ENCODE results near the gene CHD2.
A peak's percentile ranks its signal among the peaks of the same experiment; 100 is the strongest.
"Not testable (repeated sequence)": the region's sequence is repeated elsewhere in the genome, so short reads cannot be mapped to it uniquely, and the experiment has no call there.

CHD2 gene

DNA sequence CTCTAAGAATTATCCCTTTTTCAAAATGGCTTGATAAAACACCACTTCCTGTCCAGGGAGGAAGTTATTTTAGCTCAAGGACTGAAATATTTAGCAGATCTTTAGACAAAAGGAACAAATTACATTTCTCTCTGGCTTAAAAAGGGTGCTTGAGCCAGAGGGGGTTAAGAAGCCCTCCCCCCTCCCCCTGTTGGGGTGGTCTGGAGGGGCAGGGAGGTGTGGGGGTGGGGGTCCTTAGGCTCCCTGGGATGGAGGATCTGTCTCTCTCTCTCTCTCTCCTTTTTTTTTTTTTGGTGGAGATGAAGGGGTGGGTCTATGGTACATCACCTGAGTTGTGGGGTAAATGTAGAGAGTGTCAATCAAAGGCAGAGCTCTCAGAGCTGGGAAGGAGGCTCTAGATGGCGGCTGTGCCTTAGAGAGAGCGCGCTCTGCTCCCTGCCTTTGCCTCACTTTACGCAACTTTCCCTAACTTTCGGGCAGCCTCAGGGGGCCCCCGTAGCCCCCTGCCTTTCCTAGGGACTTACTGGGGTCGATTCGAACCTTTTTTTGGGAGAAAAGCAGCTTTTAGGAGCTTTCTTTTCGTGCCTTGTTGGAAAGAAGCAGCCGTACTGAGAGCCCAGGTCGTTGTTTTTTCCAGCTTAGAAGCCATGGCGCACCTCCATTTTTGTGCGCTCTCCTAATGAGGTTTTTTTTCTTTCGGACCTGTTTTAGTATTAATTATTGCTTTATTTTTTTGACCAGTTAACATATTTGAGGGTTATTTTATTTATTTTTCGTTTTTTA lies at the start of gene CHD2:
Gene CHD2 (plus strand): TSS at position 377 of the 783 bp plus-strand sequence. CDS start 914 bp downstream, outside the sequence.
- DNase-seq: peak; percentile 93
- in situ Hi-C loops (cut with MboI; ENCODE audit: low pct_unique_long_range_greater_than_20kb, low sequenced_read_pairs): no loop called here

DNA sequence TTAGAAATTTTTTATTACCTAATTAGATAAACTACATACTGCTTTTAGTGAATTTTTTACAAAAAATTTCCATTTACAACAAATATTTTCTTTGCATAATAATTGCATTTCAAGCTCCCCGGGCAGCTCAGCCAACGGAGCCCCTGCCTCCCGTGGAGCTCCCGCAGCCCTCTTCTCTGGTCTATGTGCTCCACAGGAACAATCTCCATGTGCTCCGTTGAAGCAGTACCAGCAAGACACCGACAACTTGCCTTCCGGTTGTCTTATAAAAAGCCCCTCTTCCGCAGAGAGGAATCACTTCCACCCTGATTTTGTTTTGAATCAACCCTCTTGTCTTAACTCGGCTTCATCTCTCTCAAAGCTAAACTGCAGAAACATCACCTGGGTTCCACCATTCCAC lies 46.9 kb upstream of the CHD2 start:
- DNase-seq: no peak
- in situ Hi-C loops (cut with MboI; ENCODE audit: low pct_unique_long_range_greater_than_20kb, low sequenced_read_pairs): no loop called here

DNA sequence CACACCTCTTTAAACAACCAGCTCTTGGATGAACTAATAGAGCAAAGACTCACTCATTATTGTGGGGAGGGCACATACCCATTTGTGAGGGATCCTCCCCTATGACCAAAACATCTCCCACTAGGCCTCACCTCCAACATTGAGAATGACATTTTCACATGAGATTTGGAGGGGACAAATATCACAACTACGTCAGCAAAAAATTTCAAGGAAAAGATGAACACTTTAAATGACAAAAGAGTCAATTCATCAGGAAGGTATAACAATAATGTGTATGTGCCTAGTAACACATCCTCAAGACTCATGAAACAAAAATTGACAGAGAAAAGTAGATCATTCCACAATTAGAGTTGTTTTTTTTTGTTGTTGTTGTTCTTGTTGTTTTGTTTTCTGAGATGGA lies 38.4 kb upstream of the CHD2 start:
- DNase-seq: no peak
- in situ Hi-C loops (cut with MboI; ENCODE audit: low pct_unique_long_range_greater_than_20kb, low sequenced_read_pairs): no loop called here

DNA sequence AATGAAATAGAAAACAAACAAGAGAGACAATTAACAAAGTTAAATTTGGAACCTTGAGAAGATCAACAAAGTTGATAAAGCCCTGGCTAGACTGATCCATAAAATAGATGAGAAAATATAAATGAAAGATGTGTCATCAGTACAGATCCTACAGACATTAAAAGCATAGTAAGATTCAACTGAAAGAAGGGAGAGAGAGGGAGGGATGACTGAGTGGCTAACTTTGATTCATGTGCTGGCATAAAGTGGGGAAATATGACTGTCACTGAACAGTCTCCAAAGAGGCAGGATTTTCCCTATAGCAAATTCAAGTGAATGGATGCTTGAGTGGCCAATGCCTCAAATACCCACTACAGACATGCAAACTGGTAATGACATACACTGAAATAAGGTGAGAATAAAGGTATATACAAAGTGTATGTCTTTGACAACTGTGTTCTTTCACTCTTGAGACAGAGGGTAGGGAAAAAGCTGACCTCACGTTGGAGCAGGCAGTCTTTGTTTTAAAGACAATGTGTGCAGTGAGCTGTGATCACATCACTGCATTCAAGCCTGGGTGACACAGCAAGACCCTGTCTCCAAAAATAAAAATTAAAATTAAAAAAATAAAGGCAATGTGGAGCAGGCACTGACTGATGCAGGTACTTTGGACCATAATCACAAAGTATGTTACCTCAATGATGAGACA lies 35.9 kb upstream of the CHD2 start:
- no peak for DNase-seq
- in situ Hi-C loops (cut with MboI; ENCODE audit: low pct_unique_long_range_greater_than_20kb, low sequenced_read_pairs): no loop called here

DNA sequence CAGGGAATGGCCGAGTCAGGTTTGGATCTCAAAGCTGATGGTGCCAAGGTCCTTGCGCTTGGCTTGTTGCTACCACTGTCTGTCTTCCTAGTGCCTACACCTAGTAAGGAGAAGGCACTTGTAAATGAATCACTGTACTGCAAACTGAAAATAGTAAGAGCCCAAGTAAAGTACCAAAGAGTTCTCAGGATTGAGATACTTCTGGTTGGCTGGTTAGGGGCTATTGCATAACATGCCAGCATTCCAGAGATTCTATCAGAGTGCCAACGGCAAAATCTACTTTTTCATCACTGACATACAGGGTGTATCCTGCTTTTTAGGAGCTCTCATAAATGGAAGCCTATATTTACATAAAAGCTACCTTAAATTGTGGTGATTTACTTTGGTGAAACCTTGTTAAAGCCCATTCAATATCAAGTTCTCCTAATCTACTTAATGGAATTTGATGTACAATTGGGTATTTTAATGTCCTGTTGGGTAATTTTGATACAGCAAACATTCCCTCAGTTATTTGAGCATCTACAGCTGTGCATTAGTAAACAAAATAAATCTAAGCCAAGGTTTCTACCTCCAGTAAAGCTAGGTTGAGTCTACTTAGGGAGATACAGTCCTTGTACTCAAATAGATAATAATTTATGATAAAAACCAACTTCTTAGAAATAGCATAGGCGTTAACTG lies 30.7 kb upstream of the CHD2 start:
- in situ Hi-C loops (cut with MboI; ENCODE audit: low pct_unique_long_range_greater_than_20kb, low sequenced_read_pairs): no loop called here
- DNase-seq: no peak

DNA sequence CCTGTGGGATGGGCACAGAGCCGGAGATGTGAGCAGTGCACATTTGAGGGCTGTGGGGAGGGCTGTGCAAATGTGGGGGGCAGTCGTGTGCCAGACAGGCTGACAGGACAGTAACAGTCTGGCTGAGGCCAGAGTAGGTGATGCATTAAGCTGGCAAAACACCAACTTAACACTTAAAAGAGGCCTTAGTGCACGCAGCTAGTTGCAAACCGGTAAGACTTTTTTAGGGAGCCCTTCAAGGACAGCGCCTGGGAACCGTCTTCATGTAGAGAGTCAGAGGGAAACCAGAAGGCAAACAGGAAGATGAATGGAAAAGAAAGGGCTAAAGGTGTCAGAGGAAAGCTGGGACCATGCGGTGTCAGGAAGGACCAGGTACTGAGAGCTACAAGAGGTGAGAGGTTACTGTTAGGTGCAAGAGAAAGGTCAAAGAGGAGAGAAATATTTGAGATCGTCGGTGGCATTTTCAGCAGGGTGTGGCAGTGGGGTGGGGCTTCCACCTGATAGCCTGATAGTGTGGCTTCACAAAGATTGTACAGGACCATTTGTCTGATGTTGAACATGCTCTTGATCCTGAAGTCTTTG lies 30.0 kb upstream of the CHD2 start:
- in situ Hi-C loops (cut with MboI; ENCODE audit: low pct_unique_long_range_greater_than_20kb, low sequenced_read_pairs): no loop called here
- no peak for DNase-seq

DNA sequence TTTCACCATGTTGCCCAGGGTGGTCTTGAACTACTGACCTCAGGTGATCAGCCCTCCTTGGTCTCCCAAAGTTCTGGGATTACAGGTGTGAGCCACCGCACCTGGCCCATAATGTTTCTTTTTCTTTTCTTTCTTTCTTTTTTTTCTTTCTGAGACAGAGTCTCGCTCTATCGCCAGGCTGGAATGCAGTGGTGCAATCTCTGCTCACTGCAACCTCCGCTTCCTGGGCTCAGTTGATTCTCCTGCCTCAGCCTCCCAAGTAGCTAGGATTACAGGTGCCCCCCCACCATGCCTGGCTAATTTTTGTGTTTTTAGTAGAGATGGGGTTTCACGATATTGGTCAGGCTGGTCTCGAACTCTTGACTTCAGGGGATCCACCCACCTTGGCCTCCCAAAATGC lies 27.2 kb upstream of the CHD2 start:
- in situ Hi-C loops (cut with MboI; ENCODE audit: low pct_unique_long_range_greater_than_20kb, low sequenced_read_pairs); DNase-seq: not testable (repeated sequence)

DNA sequence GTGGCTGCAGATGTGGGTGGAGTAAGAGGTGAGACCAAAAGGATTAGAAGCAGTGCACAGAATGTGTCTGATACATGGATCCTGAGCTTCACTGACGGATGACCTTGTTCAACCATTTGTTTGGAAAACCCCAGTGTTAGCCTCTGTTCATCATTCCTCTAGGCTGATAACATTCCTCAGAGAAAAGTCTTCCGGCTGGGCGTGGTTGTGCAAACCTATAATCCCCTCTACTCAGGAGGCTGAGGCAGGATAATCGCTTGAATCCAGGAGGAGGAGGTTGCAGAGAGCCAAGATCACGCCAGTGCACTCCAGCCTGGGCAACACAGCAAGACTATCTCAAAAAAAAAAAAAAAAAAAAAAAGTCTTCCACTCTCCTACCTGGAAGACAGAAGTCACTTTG lies 23.1 kb upstream of the CHD2 start:
- DNase-seq: no peak
- in situ Hi-C loops (cut with MboI; ENCODE audit: low pct_unique_long_range_greater_than_20kb, low sequenced_read_pairs): no loop called here

DNA sequence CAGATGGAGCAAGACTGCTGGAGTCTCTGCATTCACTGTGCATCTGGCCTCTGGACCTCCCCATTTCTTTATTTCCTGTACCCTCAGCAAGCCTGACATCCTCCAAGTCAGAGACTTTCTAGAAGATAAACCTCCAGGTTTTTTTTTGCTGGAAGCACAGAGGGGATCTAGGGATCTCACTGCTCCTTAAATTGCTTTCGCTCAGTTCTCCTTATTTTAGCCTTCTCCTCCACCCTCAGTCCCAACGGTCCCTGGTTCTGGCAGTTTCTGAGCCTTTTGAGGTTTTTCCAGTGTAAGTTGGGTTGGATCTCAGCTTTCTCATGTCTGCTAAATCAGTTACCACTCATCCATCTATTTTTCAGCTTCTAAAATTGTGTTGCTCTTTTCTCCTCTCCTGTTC lies 22.7 kb upstream of the CHD2 start:
- in situ Hi-C loops (cut with MboI; ENCODE audit: low pct_unique_long_range_greater_than_20kb, low sequenced_read_pairs): no loop called here
- no peak for DNase-seq

DNA sequence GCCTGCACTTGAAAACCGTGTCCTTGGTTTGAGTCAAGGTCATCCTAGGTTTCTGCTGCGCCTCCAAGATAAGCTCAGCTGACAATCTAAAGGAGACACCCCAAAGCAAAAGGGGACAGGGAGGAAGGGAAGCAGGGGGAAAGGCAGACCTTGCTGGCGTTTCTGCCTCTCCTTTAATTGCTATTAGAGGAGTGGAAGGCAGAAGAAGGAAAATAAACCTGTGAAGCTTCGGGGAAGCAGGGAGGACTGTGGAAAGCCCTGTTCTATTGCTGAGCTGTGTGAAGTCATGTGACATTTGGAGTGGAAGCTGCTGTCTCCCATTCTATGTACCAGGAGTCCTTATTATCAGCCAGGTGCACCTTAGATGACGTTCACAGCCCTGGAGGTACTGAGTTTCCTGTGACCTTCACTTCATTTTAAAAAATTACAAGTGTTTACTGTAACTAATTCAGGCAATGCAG lies 21.5 kb upstream of the CHD2 start:
- DNase-seq: no peak
- in situ Hi-C loops (cut with MboI; ENCODE audit: low pct_unique_long_range_greater_than_20kb, low sequenced_read_pairs): no loop called here

DNA sequence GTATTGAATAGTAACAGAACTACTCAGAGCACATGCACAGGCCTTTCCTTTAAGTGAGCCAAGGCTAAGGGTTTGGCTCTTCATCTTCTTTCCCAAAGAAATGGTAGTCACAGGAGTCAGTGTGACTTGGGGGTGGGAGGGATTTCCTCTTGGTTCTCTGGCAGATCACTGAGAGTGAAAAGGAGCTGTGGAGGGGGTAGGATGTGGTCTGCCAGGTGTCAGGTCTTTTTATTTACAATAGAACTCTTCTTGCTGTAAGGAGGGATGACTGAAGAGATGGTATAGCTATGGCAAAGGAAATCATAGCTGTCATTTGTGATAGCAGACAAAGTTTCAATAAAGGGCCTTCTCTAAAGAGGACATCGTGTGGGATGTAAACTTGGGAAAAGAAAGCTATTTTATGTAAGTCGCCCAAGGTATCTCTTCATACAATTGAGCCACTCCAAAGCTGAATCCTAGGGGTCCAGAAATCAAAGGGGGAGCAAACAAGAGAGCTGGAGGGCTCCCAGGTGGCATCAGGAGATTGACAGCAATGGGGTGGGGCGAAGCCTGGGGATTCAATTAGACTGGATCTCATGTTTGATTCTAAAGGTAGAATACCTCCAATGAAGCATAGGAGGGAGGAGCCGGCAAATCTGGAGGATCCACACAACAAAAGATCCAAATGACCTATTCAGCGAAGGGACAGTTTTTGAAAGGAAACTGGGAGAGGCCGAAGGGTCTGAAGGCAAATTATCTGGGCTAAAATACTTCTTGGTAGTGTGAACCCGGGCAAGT lies 20.0 kb upstream of the CHD2 start:
- in situ Hi-C loops (cut with MboI; ENCODE audit: low pct_unique_long_range_greater_than_20kb, low sequenced_read_pairs): no loop called here

DNA sequence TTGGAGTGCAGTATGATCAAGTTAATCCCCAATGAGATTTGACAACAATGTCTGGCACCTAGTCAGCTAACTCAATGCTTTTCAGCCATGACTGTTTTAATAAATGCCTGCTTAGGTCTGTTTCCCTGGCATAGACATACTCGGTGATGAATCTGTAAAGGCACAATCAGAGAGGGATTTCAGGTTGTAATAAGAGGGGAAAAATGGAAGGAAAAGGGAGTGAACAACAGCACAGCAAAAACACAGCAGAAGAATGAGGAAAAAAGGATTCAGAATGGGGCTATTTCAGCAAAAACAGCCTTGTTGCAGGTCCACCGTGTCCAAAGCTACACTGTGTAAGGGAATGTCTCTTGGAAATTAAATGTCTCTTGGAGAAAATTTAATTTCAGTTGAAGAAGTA lies 19.3 kb upstream of the CHD2 start:
- DNase-seq: no peak
- in situ Hi-C loops (cut with MboI; ENCODE audit: low pct_unique_long_range_greater_than_20kb, low sequenced_read_pairs): no loop called here

More for the DNA sequence above, 20.0 kb upstream of the CHD2 start:
- DNase-seq: no peak

DNA sequence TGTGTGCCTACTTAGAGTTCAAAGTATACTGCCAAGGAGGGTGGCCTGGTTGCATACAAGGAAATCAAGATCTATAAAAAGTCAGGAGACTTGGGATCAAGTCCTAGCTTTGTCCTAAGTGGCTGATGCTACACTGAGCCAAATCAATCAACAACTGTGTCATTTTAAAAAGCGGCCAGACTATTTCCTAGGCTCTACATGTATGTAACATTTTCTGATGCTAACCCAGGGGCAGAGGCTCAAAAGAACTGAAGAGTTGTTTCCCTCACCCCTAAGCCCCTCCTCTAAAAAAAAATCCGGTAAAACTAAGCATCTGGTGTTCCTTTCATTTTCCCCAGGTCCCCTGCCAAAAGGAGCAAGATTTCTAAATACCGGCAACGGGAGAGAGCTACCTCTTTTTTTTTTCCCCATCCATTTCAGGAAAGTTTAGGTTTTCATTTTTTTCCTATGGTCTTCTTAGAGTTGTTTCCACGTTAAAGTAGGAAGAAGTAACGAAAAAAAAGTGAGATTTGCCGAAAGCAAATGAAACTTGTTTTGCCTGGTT lies 18.8 kb upstream of the CHD2 start:
- in situ Hi-C loops (cut with MboI; ENCODE audit: low pct_unique_long_range_greater_than_20kb, low sequenced_read_pairs): no loop called here
- DNase-seq: peak; percentile 50

DNA sequence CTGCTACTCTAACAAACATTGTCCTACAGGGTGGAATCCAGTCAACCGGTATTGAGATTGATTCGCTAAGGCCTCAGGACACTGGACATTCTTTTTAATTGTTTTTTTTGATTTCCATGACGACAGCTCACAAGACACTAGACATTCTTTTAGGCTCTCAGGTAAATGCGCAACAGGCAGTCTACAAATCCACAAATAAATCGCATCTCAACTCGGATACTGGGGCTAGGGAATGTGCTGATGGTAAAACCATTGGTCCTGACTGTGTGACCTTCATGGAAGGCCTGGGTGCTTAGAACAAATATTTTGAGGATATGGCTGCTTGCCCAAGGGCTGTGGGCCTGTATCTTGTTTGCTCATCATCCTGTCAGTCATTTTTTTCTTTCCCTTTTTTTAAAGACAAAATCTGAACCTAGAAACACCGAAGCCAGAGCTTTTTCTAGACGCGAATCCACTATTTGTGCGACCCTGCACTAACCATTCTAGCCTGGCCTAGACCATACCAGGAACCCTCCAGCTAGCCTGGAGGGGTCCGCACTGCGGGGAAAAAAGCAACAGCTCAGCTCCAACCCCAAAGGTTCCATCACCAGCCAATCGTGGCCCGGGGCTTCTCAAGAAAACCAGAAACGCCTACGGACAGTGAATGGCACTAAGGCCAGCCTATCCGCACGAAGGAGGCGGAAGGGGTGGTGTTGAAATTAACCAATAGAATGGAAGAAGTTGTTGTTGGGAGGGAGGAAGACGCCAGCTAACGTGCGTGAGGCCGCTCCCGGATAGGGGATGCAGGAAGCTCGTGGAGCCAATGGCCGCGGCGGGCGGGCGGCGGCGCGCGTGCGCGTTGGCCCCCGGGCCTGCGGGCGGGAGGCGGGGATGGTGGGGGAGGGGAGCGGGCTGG lies 18.1 kb upstream of the CHD2 start:
- in situ Hi-C loops (cut with MboI; ENCODE audit: low pct_unique_long_range_greater_than_20kb, low sequenced_read_pairs): no loop called here
- peak; percentile 100 for DNase-seq

DNA sequence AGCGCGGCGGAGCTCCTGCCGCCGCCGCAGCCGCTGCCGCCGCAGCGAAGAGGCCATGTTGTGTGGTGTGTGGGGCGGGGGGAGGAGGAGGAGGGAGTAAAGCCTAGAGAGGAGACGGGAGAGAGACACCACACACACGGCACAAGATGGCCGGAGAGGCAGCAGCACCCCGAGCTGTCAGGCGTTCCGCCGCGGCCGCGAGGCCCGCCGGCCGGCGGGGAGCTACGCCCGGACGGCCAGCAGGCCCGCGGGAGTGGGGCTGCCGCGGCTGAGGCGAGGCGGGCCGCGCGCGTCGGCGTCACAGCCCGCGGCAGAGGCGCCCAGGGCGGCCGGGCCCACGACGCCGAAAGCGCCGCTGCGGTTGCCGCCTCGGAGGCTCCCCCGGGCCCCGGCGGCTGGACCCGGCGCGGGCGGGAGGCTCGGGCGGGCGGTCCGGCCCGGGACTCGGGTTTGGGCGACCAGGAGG lies 17.4 kb upstream of the CHD2 start:
- DNase-seq: no peak
- in situ Hi-C loops (cut with MboI; ENCODE audit: low pct_unique_long_range_greater_than_20kb, low sequenced_read_pairs): no loop called here

DNA sequence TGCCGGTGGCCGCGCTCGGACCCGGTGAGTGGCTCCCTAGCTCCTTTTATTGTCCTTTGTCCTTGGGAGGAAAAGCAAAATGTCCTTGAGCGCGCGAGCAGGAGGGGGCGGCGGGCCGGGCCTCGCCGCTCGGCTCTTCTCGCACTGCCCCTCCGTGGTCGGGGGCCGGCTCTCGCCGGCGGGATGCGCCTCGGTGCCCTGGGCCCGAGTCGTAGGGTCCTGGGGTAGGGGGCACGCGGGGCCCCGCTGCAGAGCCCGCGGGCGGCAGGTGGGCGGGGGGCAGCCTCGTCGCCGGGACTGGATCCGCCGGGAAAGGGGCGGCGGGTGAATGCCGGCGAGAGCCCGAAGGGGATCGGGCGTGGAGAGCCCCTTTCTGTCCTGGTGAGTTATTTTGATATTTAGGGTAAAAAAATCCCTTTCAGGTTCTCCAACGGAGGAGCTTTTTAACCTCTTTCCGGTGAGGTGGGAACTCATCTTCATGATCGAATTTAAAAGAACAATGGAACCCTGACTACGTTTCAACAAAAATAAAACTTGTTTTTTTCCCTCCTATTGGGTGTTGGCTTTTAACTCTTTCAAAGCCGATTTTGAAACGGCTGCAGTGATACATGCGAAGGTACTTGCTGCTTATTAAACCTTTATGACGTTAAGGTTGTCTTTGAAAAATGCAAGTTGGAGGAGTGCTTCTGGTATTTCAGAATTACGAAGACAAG lies 16.8 kb upstream of the CHD2 start:
- in situ Hi-C loops (cut with MboI; ENCODE audit: low pct_unique_long_range_greater_than_20kb, low sequenced_read_pairs): no loop called here
- DNase-seq: peak; percentile 54

DNA sequence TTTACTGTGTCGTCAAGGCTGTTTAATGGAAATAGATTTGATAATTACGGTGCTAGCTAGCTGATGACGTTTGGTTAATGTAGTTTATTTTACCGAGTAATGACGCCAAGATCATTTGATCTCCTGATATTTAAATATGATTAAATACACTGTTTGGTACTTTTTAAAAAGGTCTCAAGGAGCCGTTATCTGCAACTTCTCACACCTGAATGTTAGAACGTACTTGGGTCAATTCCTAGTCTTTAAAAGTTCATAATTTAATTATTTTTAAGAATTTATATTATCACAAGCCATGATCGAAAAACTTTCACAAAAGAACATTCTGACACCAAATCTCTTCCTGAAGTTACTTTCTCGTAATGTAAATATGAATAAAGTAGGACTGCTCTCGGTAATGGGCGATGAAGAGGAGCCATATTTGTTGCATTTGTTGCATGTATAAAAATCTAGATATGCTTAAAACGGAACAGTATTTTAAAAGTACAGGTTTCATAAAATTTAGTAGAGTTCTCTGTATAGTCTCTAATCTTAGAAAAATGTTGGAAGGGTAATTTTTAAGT lies 16.2 kb upstream of the CHD2 start:
- in situ Hi-C loops (cut with MboI; ENCODE audit: low pct_unique_long_range_greater_than_20kb, low sequenced_read_pairs): no loop called here
- no peak for DNase-seq
